Measurements from ENCODE around the gene RSRC1. TPM values are rescaled to one million over a fixed set of nuclear protein-coding genes. Genes with fewer than 3 reads are reported as not detected.

RSRC1 gene
- total and polyA plus RNA-seq, 2 of the 13 experiments (the other 11 are each of a cell fraction or from before 2014, with no cell fraction given), result 4.9 to 63.0 TPM

DNA sequence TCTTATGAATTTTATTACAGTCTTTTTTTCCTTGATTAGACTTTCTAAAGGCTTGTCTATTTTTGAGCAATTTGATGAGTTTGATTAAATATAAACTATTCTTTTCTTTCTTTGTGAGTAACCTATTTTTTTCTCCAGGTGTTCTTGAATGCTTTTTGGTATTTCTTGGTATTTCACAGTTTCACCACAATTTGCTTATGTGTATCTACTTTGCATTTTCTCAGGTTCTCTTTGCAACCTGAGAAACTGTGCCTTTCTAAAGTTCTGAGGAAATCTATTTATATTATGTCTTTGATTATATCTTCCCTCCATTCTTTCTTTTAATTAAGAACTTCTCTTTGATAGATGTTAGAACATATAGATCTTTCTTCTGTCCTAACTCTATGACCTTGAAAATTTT lies 344.0 kb downstream of the RSRC1 start (continued):
- no peak for TF ChIP-seq ETS1 (CRISPR knock-in tag; IDR thresholded peaks at IDR 0.05)
- TF ChIP-seq ZSCAN31 (CRISPR knock-in tag; IDR thresholded peaks at IDR 0.05; ENCODE audit: low read depth), result no peak
- TF ChIP-seq ZNF780A (CRISPR knock-in tag; IDR thresholded peaks at IDR 0.05), result no peak
- TF ChIP-seq, protein P1, sequence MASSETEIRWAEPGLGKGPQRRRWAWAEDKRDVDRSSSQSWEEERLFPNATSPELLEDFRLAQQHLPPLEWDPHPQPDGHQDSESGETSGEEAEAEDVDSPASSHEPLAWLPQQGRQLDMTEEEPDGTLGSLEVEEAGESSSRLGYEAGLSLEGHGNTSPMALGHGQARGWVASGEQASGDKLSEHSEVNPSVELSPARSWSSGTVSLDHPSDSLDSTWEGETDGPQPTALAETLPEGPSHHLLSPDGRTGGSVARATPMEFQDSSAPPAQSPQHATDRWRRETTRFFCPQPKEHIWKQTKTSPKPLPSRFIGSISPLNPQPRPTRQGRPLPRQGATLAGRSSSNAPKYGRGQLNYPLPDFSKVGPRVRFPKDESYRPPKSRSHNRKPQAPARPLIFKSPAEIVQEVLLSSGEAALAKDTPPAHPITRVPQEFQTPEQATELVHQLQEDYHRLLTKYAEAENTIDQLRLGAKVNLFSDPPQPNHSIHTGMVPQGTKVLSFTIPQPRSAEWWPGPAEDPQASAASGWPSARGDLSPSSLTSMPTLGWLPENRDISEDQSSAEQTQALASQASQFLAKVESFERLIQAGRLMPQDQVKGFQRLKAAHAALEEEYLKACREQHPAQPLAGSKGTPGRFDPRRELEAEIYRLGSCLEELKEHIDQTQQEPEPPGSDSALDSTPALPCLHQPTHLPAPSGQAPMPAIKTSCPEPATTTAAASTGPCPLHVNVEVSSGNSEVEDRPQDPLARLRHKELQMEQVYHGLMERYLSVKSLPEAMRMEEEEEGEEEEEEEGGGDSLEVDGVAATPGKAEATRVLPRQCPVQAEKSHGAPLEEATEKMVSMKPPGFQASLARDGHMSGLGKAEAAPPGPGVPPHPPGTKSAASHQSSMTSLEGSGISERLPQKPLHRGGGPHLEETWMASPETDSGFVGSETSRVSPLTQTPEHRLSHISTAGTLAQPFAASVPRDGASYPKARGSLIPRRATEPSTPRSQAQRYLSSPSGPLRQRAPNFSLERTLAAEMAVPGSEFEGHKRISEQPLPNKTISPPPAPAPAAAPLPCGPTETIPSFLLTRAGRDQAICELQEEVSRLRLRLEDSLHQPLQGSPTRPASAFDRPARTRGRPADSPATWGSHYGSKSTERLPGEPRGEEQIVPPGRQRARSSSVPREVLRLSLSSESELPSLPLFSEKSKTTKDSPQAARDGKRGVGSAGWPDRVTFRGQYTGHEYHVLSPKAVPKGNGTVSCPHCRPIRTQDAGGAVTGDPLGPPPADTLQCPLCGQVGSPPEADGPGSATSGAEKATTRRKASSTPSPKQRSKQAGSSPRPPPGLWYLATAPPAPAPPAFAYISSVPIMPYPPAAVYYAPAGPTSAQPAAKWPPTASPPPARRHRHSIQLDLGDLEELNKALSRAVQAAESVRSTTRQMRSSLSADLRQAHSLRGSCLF (CRISPR knock-in tag; IDR thresholded peaks at IDR 0.05; ENCODE audit: borderline replicate concordance), result no peak
- no peak for TF ChIP-seq BCLAF1 (IDR thresholded peaks at IDR 0.05)

Measured in HepG2 (cell line).